SU-DHL-6 (cell line): ENCODE measurements around the gene SIL1.

Experiments
- H2AFZ ChIP-seq: fragments of 200-600 bp; sonication (generic); 2 replicates; pipeline ENCODE4 v1.6.1; 2014; ENCODE audit warnings: low read depth, mild to moderate bottlenecking, moderate library complexity, mixed read lengths, antibody characterized with exemption, low read length; ENCODE audit not compliant: severe bottlenecking
- H3F3A ChIP-seq: fragments of 200-600 bp; shearing (Covaris generic); 2 replicates; pipeline ENCODE4 v1.6.0; 2016; ENCODE audit warnings: antibody characterized with exemption, mild to moderate bottlenecking; ENCODE audit not compliant: insufficient read depth
- H3K27ac ChIP-seq: fragments of 200-600 bp; sonication (generic); 2 replicates; pipeline ENCODE4 v1.5.1; 2016; ENCODE audit warnings: low read depth, mild to moderate bottlenecking, low read length, moderate library complexity, mixed read lengths
- H3K27me3 ChIP-seq: fragments of 200-600 bp; sonication (generic), shearing (Covaris generic); 2 replicates; pipeline ENCODE4 v1.6.0; 2014; ENCODE audit warnings: mild to moderate bottlenecking, low read length
- H3K36me3 ChIP-seq: fragments of 200-600 bp; sonication (generic); 2 replicates; pipeline ENCODE4 v1.6.1; 2014; ENCODE audit warnings: mild to moderate bottlenecking, low read length, mixed read lengths
- H3K4me2 ChIP-seq: fragments of 300-600, 200-600 bp; shearing (Covaris generic), sonication (generic); 2 replicates; pipeline ENCODE4 v1.6.0; 2014; ENCODE audit warnings: low read length, low read depth, mild to moderate bottlenecking; ENCODE audit not compliant: poor library complexity, severe bottlenecking
- H3K4me3 ChIP-seq: fragments of 200-600 bp; sonication (generic); 2 replicates; pipeline ENCODE4 v1.5.1; 2014; ENCODE audit warnings: antibody characterized with exemption, low read length, mild to moderate bottlenecking, mixed read lengths; ENCODE audit not compliant: insufficient read depth, poor library complexity, severe bottlenecking
- H3K79me2 ChIP-seq: fragments of 200-600 bp; sonication (generic); 2 replicates; pipeline ENCODE4 v1.6.1; 2014; ENCODE audit warnings: mild to moderate bottlenecking, low read length, moderate library complexity; ENCODE audit not compliant: insufficient read depth
- H3K9ac ChIP-seq: fragments of 200-600 bp; sonication (generic); 2 replicates; pipeline ENCODE4 v1.7.0; 2014; ENCODE audit warnings: mild to moderate bottlenecking, low read length
- H3K9me2 ChIP-seq: fragments of 200-600 bp; sonication (generic); replicated peaks from 2 replicates; pipeline ENCODE4 v1.6.1; 2014; ENCODE audit warnings: low read length; ENCODE audit not compliant: insufficient read depth
- H3K9me3 ChIP-seq: fragments of 200-600 bp; sonication (generic); 2 replicates; pipeline ENCODE4 v1.6.1; 2014; ENCODE audit warnings: low read length, mixed read lengths; ENCODE audit not compliant: insufficient read depth
- H4K20me1 ChIP-seq: fragments of 200-600 bp; sonication (generic); 2 replicates; pipeline ENCODE4 v1.6.1; 2014; ENCODE audit warnings: low read depth, mild to moderate bottlenecking, antibody characterized with exemption, low read length, moderate library complexity, mixed read lengths
- CTCF ChIP-seq: fragments of 200-600 bp; sonication (generic); IDR thresholded peaks from one replicate; pipeline ENCODE4 v1.5.1; 2017; ENCODE audit warnings: antibody characterized with exemption, mild to moderate bottlenecking, low read length, moderate library complexity; ENCODE audit not compliant: insufficient read depth, poor library complexity, severe bottlenecking
- EZH2phosphoT487 ChIP-seq: fragments of 200-600 bp; sonication (generic), shearing (Covaris generic); conservative IDR thresholded peaks from 2 replicates; pipeline ENCODE4 v1.6.1; 2018; ENCODE audit warnings: mild to moderate bottlenecking, antibody characterized with exemption, low read length, moderate library complexity, mixed read lengths

Gene SIL1

GRCh38 chr5:139207297-139208000 lies 9.3 kb upstream of the SIL1 start:
- H3K9me3 ChIP-seq = no peaks in the 10 kb centered on the region
- TF ChIP-seq EZH2phosphoT487 = no peak
- TF ChIP-seq CTCF = no peak
- no peak overlapping the region for H3K9ac ChIP-seq
- H3K4me2 ChIP-seq = no peak overlapping the region
- no peaks in the 10 kb centered on the region for H3F3A ChIP-seq
- no peak overlapping the region for H3K4me3 ChIP-seq
- no peaks in the 10 kb centered on the region for H3K9me2 ChIP-seq
- H3K36me3 ChIP-seq = no peaks in the 10 kb centered on the region
- no peaks in the 10 kb centered on the region for H3K79me2 ChIP-seq
- no peak overlapping the region for H2AFZ ChIP-seq
- H3K27me3 ChIP-seq = no peaks in the 10 kb centered on the region
- no peak overlapping the region for H3K27ac ChIP-seq
- no peaks in the 10 kb centered on the region for H4K20me1 ChIP-seq

- Histone ChIP-seq H3K9me2 (no peaks in the 10 kb centered on the region), H3K27ac (no peak overlapping the region), H3K27me3 (no peaks in the 10 kb centered on the region), H2AFZ (no peak overlapping the region), H3K79me2 (no peaks in the 10 kb centered on the region), H3K4me3 (no peak overlapping the region), H4K20me1 (no peaks in the 10 kb centered on the region), H3K9me3 (no peaks in the 10 kb centered on the region), H3F3A (no peaks in the 10 kb centered on the region), H3K4me2 (no peak overlapping the region), H3K9ac (no peak overlapping the region), H3K36me3 (no peaks in the 10 kb centered on the region)
- TF ChIP-seq EZH2phosphoT487 (no peak), CTCF (no peak)
Observed at GRCh38 chr5:139205586-139205985, 7.4 kb upstream of the SIL1 start.

- Histone ChIP-seq H3K4me2 (no peak overlapping the region), H3K9me3 (no peaks in the 10 kb centered on the region), H3F3A (no peaks in the 10 kb centered on the region), H2AFZ (no peak overlapping the region), H3K79me2 (no peaks in the 10 kb centered on the region), H3K27me3 (no peaks in the 10 kb centered on the region), H4K20me1 (no peaks in the 10 kb centered on the region), H3K9me2 (no peaks in the 10 kb centered on the region), H3K4me3 (no peak overlapping the region), H3K9ac (no peak overlapping the region), H3K36me3 (no peaks in the 10 kb centered on the region), H3K27ac (no peak overlapping the region)
- TF ChIP-seq EZH2phosphoT487 (no peak), CTCF (no peak)
Observed at GRCh38 chr5:139205124-139205523, 7.0 kb upstream of the SIL1 start.
